Psoas muscle (tissue), 8 donors: ENCODE data around the gene EMILIN1. TPM values are rescaled to one million over a fixed set of nuclear protein-coding genes. Genes with fewer than 3 reads are reported as not detected.
"Not testable (repeated sequence)": the region's sequence is repeated elsewhere in the genome, so short reads cannot be mapped to it uniquely, and the experiment has no call there.

Experiments
- ATAC-seq, 4 donors: fragments of 200-7000 bp; cut with Tn5 transposase; one replicate each; pipeline ENCODE4 v1.9.1; 2020; ENCODE audit warnings: moderate library complexity in 3 of 4, mild to moderate bottlenecking in 2 of 4
- DNase-seq, 2 donors: peaks; one replicate each; pipeline ENCODE4 v3.0.0-alpha.2; 2020
- H3K27ac ChIP-seq: fragments of 200-600 bp; one replicate; pipeline ENCODE4 v1.8.0; 2022
- H3K27me3 ChIP-seq, 3 donors: fragments of 200-600 bp in 1 of 3; one replicate each; pipeline versions ENCODE4 v1.6.1 to v1.8.0; 2013 to 2022; ENCODE audit warnings: low read length in 2 of 3, mild to moderate bottlenecking in 2 of 3, moderate library complexity in 1 of 3; ENCODE audit not compliant: insufficient read depth in 3 of 3
- H3K36me3 ChIP-seq, 2 donors: fragments of 200-600 bp in 1 of 2; one replicate each; pipeline versions ENCODE4 v1.6.1 to v1.8.0; 2013 to 2022; ENCODE audit warnings: low read depth in 1 of 2, mild to moderate bottlenecking in 1 of 2, moderate library complexity in 1 of 2; ENCODE audit not compliant: insufficient read depth in 1 of 2
- H3K4me1 ChIP-seq: fragments of 200-600 bp; one replicate; pipeline ENCODE4 v1.8.0; 2022
- H3K4me3 ChIP-seq: fragments of 200-600 bp; one replicate; pipeline ENCODE4 v1.8.0; 2022; ENCODE audit warnings: mild to moderate bottlenecking
- H3K9me3 ChIP-seq: fragments of 200-600 bp; one replicate; pipeline ENCODE4 v1.8.0; 2022
- WGBS, 3 donors: extraction: QIAGEN DNeasy Blood & Tissue Kit; methylation state at CpG; one replicate each; pipeline versions ENCODE4 v1.1.6 to v1.1.7; 2013; 5-methylcytosine and 5-hydroxymethylcytosine counted together
- intact Hi-C, 2 donors: fragments of 100-400 bp; cut with DNase I; formaldehyde crosslinking; loops; one replicate each; pipeline versions ENCODE4 v1.11.0 to v1.14.2; 2022
- polyA plus RNA-seq, 3 donors: library from polyadenylated mRNA; stranded (reverse); fragments of 200-250 nt; gene quantifications; one replicate each; pipeline ENCODE4 v1.2.3, GENCODE V29; 2013
- total RNA-seq, 4 donors: library from RNA; stranded (reverse); fragmentation: NEBNext Ultra II Directional in 2 of 4; extraction: Animal tissue kit (Norgen Biotek cat#: 25700) in 2 of 4; gene quantifications; one replicate each; pipeline versions ENCODE4 v1.2.1 to v1.2.4, GENCODE V29; 2021 to 2023
- TF ChIP-seq, protein P1 (sequence below): fragments of 200-600 bp; IDR thresholded peaks from one replicate; pipeline ENCODE4 v1.8.0; 2022; ENCODE audit warnings: antibody characterized with exemption
- donor health status: healthy with polysubstance abuse.
- donor health status: DM: no; HTN: no; CAD: no; lungs with moderate emphysema.
- donor health status: Bipolar disorder and iron deficiency.
- donor health status: healthy.
- donor health status: DM: yes; HTN: yes; CAD: no.
- donor health status: DM: no; HTN: no; CAD: no.
- donor health status: DM: no; HTN: no; CAD: no.
- donor health status: DM: yes; HTN: yes; CAD: no.

The EMILIN1 gene
- total and polyA plus RNA-seq, 7 donors = 4.9 to 14.3 (median 6.1) TPM

DNA sequence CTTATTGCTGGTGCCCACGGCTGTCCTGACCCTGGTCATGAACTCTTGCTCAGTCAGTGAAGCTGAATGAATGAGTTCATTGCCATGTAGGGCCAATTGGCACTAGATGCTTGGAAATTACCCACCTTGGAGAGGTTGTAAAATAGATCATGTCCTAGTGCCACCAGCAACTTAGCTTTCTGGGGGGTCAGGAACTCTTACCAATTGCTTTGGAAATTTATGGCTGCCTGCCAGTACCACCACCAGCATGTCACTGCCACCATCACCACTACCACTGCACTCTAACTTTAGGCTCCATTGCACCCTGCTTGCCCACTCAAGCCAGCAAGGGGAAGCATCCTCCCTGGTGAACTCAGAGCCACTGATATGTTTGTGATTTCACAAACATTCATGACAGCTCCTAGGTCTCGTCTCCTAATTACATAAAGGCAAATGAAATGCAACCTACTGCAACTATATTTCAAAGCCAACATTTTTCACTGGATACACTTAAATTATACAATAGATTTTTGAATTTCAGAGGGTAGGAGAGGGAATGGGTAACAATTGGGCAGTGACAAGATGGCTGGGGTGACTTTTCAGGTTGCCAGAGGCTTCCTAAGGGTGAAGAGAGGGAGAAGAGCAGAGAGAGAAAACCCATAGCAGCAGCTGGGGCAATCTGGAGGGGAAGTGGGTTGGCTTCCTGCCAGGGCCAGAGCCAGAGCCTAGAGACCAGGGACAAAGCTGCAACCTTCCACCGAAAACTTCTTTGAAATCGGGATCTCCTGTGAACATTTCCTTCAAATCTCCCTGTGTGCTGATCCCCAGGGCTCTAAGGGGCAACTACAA lies 3.5 kb upstream of the EMILIN1 start:
- Histone ChIP-seq H3K4me1 (peaks cover 13% of the 10 kb centered on the region), H3K9me3 (no peaks in the 10 kb centered on the region), H3K27ac (no peak overlapping the region), H3K27me3 (no peaks in the 10 kb centered on the region), H3K4me3 (no peak overlapping the region), H3K36me3 (peaks cover 3 to 5% of the 10 kb centered on the region in 2 donors)
- ATAC-seq (no peak), DNase-seq (peak; percentile 36 to 71)
- WGBS, 3 donors = 41 to 56% (median 50%) methylated on average over 4 of the region's 4 CpGs
- intact Hi-C loops = no loop called here
- TF ChIP-seq, protein P1, sequence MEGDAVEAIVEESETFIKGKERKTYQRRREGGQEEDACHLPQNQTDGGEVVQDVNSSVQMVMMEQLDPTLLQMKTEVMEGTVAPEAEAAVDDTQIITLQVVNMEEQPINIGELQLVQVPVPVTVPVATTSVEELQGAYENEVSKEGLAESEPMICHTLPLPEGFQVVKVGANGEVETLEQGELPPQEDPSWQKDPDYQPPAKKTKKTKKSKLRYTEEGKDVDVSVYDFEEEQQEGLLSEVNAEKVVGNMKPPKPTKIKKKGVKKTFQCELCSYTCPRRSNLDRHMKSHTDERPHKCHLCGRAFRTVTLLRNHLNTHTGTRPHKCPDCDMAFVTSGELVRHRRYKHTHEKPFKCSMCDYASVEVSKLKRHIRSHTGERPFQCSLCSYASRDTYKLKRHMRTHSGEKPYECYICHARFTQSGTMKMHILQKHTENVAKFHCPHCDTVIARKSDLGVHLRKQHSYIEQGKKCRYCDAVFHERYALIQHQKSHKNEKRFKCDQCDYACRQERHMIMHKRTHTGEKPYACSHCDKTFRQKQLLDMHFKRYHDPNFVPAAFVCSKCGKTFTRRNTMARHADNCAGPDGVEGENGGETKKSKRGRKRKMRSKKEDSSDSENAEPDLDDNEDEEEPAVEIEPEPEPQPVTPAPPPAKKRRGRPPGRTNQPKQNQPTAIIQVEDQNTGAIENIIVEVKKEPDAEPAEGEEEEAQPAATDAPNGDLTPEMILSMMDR = no peak

DNA sequence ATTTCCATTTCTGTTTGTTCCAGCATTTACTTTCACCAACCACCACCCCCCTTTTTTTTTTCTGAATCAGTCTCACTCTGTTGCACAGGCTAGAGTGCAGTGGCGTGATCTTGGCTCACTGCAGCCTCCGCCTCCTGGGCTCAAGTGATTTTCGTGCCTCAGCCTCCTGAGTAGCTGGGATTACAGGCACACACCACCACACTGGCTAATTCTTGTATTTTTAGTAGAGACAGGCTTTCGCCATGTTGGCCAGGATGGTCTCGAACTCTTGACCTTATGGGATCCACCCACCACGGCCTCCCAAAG lies 2.9 kb upstream of the EMILIN1 start:
- H3K27me3 ChIP-seq, DNase-seq, H3K36me3 ChIP-seq, intact Hi-C loops, H3K9me3 ChIP-seq, H3K27ac ChIP-seq, H3K4me3 ChIP-seq, H3K4me1 ChIP-seq, ATAC-seq: not testable (repeated sequence)
- WGBS, 3 donors = 70 to 84% (median 72%) methylated on average over 6 of the region's 6 CpGs

DNA sequence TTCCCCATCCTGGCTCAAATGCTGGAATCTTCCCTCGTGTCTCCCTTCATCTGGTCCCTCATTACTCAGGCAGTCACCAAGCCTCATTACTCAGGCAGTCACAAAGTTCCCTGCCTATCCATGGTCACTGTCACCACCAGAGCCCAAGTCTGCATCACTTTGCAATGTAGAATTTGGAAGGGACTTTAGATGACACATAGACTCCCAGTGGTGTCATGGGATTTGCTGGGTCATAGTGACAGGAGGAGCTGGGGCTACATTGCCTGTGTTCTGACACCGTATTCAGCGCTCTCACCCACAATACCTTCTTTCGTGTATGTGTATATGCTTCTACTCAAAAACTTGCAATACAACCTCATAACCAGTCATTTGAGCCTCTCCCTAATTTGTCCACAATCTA lies 2.1 kb upstream of the EMILIN1 start:
- Histone ChIP-seq H3K4me1 (peaks cover 6% of the 10 kb centered on the region), H3K4me3 (no peak overlapping the region), H3K27me3 (no peaks in the 10 kb centered on the region), H3K27ac (no peak overlapping the region), H3K36me3 (no peaks in the 10 kb centered on the region), H3K9me3 (no peaks in the 10 kb centered on the region)
- TF ChIP-seq, protein P1 = no peak
- no peak for DNase-seq
- intact Hi-C loops = no loop called here
- 61 to 77% (median 64%) methylated on average over 4 of the region's 4 CpGs for WGBS, 3 donors
- ATAC-seq = no peak

DNA sequence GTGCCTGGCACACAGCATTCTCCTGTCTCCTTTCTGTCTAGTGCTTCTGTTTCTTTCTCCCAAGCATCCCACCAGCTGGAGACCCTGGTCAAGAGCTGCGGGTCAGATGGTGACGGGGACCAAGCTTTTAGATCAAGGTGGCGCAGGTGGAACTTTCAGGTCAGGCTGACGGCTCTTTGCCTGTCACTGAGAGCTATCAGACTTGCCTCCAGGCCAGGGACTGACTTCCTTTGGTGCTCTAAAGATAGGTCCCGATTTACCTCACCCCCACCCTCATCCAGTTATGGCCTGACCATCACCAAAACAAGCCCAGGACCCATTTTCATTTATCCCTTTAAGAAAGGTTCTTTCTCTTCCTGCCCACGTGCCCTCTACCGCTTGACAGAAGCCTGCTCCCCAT lies 1.2 kb upstream of the EMILIN1 start:
- TF ChIP-seq, protein P1 = no peak
- H3K4me3 ChIP-seq = no peak overlapping the region
- H3K27me3 ChIP-seq = no peaks in the 10 kb centered on the region
- H3K9me3 ChIP-seq = no peaks in the 10 kb centered on the region
- 55 to 65% (median 61%) methylated on average over 7 of the region's 7 CpGs for WGBS, 3 donors
- ATAC-seq (no peak), DNase-seq (no peak)
- H3K4me1 ChIP-seq = peaks cover 11% of the 10 kb centered on the region
- H3K36me3 ChIP-seq = no peaks in the 10 kb centered on the region
- intact Hi-C loops = no loop called here
- no peak overlapping the region for H3K27ac ChIP-seq

DNA sequence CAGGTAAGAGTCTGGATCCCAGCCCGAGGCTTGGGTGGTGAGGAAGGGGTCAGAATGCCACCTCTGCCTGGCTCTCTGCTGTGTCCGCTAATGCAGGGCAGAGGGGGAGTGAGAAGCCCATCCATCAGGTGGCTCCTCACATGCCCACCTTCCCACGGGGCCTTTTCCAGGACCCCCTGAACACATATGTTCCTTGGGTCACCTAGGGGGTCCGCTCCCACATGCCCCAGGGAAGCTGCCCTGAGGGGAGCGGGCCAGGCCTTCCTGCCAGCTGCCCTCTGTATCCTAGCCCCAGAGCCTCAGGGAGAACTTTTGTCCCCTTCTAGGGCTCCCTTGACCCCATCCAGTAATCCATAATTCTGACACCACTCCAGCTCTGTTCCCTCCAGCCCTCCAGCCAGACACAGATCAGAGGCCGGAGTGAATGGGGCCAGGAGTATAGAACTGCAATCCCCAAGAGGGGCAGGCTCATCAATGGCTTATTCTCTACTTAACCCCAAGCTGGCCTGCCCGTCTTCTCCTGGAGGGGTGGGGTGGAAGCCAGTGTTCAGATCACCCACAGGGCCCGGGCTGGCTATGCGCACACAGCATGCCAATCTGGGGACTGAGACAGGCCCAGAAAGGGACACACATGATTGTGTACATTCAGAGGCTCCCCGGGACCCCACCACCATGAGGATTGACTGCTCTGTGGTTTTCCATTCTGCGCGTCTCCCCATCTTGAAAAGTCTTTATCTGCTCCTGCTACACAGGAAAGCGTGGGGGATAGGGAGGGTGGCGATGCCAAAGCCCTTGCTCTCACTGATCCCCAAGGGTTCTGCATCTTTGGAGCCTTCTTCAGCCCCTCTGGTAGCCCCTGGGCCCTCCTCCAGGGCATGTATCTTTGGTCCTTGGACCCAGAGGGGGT lies 1.1 kb downstream of the EMILIN1 start:
- no peak for ATAC-seq
- no peaks in the 10 kb centered on the region for H3K27me3 ChIP-seq
- peaks cover 11% of the 10 kb centered on the region for H3K4me1 ChIP-seq
- TF ChIP-seq, protein P1 = no peak
- DNase-seq = peak in 1 of 2 donors; percentile 18
- WGBS, 3 donors = 48 to 56% (median 54%) methylated on average over 12 to 14 of the region's 14 CpGs
- intact Hi-C loops = loop anchor here in 1 of 2 donors (5.0 kb wide), 1 partner anchor 42 kb away; no protein-coding TSS in a partner anchor
- H3K9me3 ChIP-seq = no peaks in the 10 kb centered on the region
- peak overlapping the region; percentile 67 for H3K27ac ChIP-seq
- H3K4me3 ChIP-seq = peak overlapping the region; percentile 64
- H3K36me3 ChIP-seq = no peaks in the 10 kb centered on the region
